Gastrocnemius medialis (tissue), 4 donors: ENCODE results near the gene RSF1. TPM values are rescaled to one million over a fixed set of nuclear protein-coding genes. Genes with fewer than 3 reads are reported as not detected.
A peak's percentile ranks its signal among the peaks of the same experiment; 100 is the strongest.
"Not testable (repeated sequence)": the region's sequence is repeated elsewhere in the genome, so short reads cannot be mapped to it uniquely, and the experiment has no call there.

ENCODE experiments used
- ATAC-seq, 2 donors: fragments of 150-250 bp; one replicate each; pipeline ENCODE4 v1.9.1; 2016
- DNase-seq, 2 donors: peaks; one replicate each; pipeline ENCODE4 v3.0.0-alpha.2; 2019
- H3K27ac ChIP-seq, 4 donors: fragments of 200-600 bp; sonication (generic); 1 replicate in 1 of 4; 2 replicates in 3 of 4; pipeline ENCODE4 v1.5.1; 2016 to 2018; ENCODE audit warnings: mild to moderate bottlenecking in 2 of 4, moderate library complexity in 1 of 4
- H3K27me3 ChIP-seq, 3 donors: fragments of 200-600 bp; sonication (generic) in 2 of 3; 1 replicate in 1 of 3; 2 replicates in 2 of 3; pipeline versions ENCODE4 v1.5.1 to v1.6.0; 2016 to 2019; ENCODE audit warnings: mild to moderate bottlenecking in 1 of 3, moderate library complexity in 1 of 3
- H3K36me3 ChIP-seq, 2 donors: fragments of 200-600 bp; sonication (generic) in 1 of 2; one replicate each; pipeline ENCODE4 v1.5.1; 2017 to 2018
- H3K4me1 ChIP-seq, 2 donors: fragments of 200-600 bp; sonication (generic) in 1 of 2; one replicate each; pipeline ENCODE4 v1.5.1; 2016 to 2017; ENCODE audit warnings: mild to moderate bottlenecking in 2 of 2
- H3K4me3 ChIP-seq, 4 donors: fragments of 200-600 bp; sonication (generic) in 3 of 4; 1 replicate in 1 of 4; 2 replicates in 3 of 4; pipeline ENCODE4 v1.5.1; 2016 to 2019; ENCODE audit warnings: mild to moderate bottlenecking in 2 of 4
- H3K9me3 ChIP-seq, 3 donors: fragments of 200-600 bp; sonication (generic) in 2 of 3; 1 replicate in 1 of 3; 2 replicates in 2 of 3; pipeline ENCODE4 v1.5.1; 2016 to 2019
- CTCF ChIP-seq, 5 experiments: fragments of 450-650 bp in 3 of 5; fragments of 200-600 bp in 2 of 5; sonication (generic) in 2 of 5; IDR thresholded peaks in 4 of 5; conservative IDR thresholded peaks in 1 of 5; 1 replicate in 4 of 5; 2 replicates in 1 of 5; pipeline ENCODE4 v1.5.1; 2016 to 2019; ENCODE audit warnings: antibody characterized with exemption in 5 of 5, mild to moderate bottlenecking in 3 of 5, moderate library complexity in 3 of 5
- POLR2A ChIP-seq, 2 donors: fragments of 450-650 bp; IDR thresholded peaks; one replicate each; pipeline ENCODE4 v1.6.1; 2017; ENCODE audit warnings: antibody characterized with exemption in 2 of 2, mild to moderate bottlenecking in 2 of 2, moderate library complexity in 2 of 2
- in situ Hi-C, 4 donors: fragments of 200-750 bp; cut with MboI; loops; one replicate each; pipeline versions ENCODE4 v1.15.0 to v1.8.0; 2017; ENCODE audit warnings: low sequenced_read_pairs in 4 of 4
- intact Hi-C: fragments of 100-400 bp; cut with DNase I; formaldehyde crosslinking; loops from one replicate; pipeline ENCODE4 v1.15.1; 2023; ENCODE audit warnings: low total_unique reads
- total RNA-seq, 4 donors: library from RNA; depleted of rRNA; stranded (reverse); fragments of >200 nt; gene quantifications; one replicate each; pipeline versions ENCODE4 v1.1.0 to v1.2.3, GENCODE V29; 2016

The RSF1 gene
- total RNA-seq, 4 donors from 2014 or later = 17.9 to 48.4 (median 45.7) TPM

DNA sequence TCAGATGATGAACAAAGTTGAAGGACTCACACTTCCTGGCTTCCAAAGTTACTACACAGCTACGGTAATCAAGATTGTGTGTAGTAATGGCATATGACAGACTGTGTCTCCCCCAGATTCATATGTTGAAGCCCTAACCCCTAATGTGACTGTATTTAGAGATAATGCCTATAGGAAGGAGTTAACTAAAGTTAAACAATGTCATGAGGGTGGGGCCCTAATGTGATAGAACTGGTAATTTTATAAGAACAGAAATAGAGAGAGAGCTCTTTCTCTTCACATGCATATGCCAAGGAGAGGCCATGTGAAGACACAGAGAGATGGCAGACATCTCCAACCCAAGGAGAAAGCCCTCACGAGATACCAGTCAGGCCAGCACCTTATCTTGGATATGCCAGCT lies 8.4 kb upstream of the RSF1 start:
- no peak for DNase-seq
- in situ Hi-C loops (no loop called here), intact Hi-C loops (no loop called here)
- Histone ChIP-seq H3K4me3 (no peak overlapping the region), H3K36me3 (no peaks in the 10 kb centered on the region), H3K27ac (no peak overlapping the region), H3K27me3 (no peaks in the 10 kb centered on the region), H3K4me1 (peaks cover 4 to 10% of the 10 kb centered on the region in 2 donors), H3K9me3 (no peaks in the 10 kb centered on the region)
- TF ChIP-seq POLR2A (IDR thresholded peaks at IDR 0.05) = no peak
- no peak for ATAC-seq

- DNase-seq (no peak), ATAC-seq (no peak)
- TF ChIP-seq POLR2A (IDR thresholded peaks at IDR 0.05) (no peak), CTCF (IDR thresholded peaks at IDR 0.05 in 4 of 5, conservative IDR thresholded peaks at IDR 0.05 in 1 of 5) (no peak)
- intact Hi-C loops = no loop called here
- Histone ChIP-seq H3K27me3 (no peaks in the 10 kb centered on the region), H3K9me3 (no peaks in the 10 kb centered on the region), H3K27ac (peak overlapping the region; percentile 47 to 99 (median 99)), H3K4me1 (peaks cover 26 to 35% of the 10 kb centered on the region in 2 donors), H3K36me3 (no peaks in the 10 kb centered on the region), H3K4me3 (peak overlapping the region in 1 of 4 donors; percentile 4)
- in situ Hi-C loops = loop anchor here in 1 of 4 donors (25.0 kb wide), 1 partner anchor 164 kb away; the partner anchor contains the start of gene INTS4
Observed at GRCh38 chr11:77823775-77824174, 3.3 kb upstream of the RSF1 start.

DNA sequence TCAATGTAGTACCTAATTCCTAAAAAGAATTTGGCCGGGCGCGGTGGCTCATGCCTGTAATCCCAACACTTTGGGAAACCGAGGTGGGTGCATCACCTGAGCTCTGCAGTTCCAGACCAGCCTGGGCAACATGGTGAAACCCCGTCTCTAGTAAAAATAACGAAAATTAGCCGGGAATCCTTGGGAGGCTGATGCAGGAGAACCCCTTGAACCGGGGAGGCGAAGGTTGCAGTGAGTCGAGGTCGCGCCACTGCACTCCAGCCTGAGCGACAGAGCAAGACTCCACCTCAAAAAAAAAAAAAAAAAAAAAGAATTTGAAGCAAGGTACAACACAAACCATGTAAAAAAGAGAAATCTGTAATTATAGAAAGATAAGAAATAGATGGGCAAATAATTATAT lies 1.6 kb upstream of the RSF1 start:
- H3K4me1 ChIP-seq = peaks cover 42 to 47% of the 10 kb centered on the region in 2 donors
- in situ Hi-C loops = loop anchor here in 1 of 4 donors (25.0 kb wide), 1 partner anchor 165 kb away; the partner anchor contains the start of gene INTS4

GRCh38 chr11:77821349-77821851 lies 878 bp upstream of the RSF1 start:
- peak; percentile 23 to 25 for ATAC-seq
- H3K4me1 ChIP-seq = peaks cover 47 to 48% of the 10 kb centered on the region in 2 donors

More for the DNA sequence above, 1.6 kb upstream of the RSF1 start:
- intact Hi-C loops, H3K36me3 ChIP-seq, ATAC-seq, H3K9me3 ChIP-seq, DNase-seq, H3K27me3 ChIP-seq: not testable (repeated sequence)
- Histone ChIP-seq H3K4me3 (peak overlapping the region; percentile 92 to 97 (median 96)), H3K27ac (peak overlapping the region; percentile 98 to 99 (median 99))

GRCh38 chr11:77819921-77820564 lies 479 bp downstream of the RSF1 start:
- Histone ChIP-seq H3K4me1 (peaks cover 53% of the 10 kb centered on the region in 2 donors), H3K36me3 (no peaks in the 10 kb centered on the region), H3K27me3 (no peaks in the 10 kb centered on the region), H3K27ac (peak overlapping the region; percentile 98 to 99 (median 99)), H3K4me3 (peak overlapping the region; percentile 92 to 97 (median 96)), H3K9me3 (no peaks in the 10 kb centered on the region)
- peak; percentile 34 to 52 for ATAC-seq
- in situ Hi-C loops (loop anchor here in 2 of 4 donors (10.0 to 25.0 kb wide), 2 partner anchors 167 to 175 kb away; partner anchors contain the start of gene INTS4 (in 2 of the 2)), intact Hi-C loops (loop anchor here (2.0 kb wide), 2 partner anchors 183 to 597 kb away; partner anchors contain the start of genes CLNS1A and GAB2)
- TF ChIP-seq POLR2A (IDR thresholded peaks at IDR 0.05) (no peak), CTCF (IDR thresholded peaks at IDR 0.05 in 4 of 5, conservative IDR thresholded peaks at IDR 0.05 in 1 of 5) (no peak)
- DNase-seq = peak; percentile 34 to 52

More at GRCh38 chr11:77821349-77821851, 878 bp upstream of the RSF1 start:
- TF ChIP-seq POLR2A (IDR thresholded peaks at IDR 0.05) (no peak), CTCF (IDR thresholded peaks at IDR 0.05 in 4 of 5, conservative IDR thresholded peaks at IDR 0.05 in 1 of 5) (no peak)
- Histone ChIP-seq H3K27ac (peak overlapping the region; percentile 98 to 99 (median 99)), H3K36me3 (no peaks in the 10 kb centered on the region), H3K27me3 (no peaks in the 10 kb centered on the region), H3K4me3 (peak overlapping the region; percentile 92 to 97 (median 96)), H3K9me3 (no peaks in the 10 kb centered on the region)
- peak in 1 of 2 donors; percentile 26 for DNase-seq
- in situ Hi-C loops = loop anchor here in 1 of 4 donors (25.0 kb wide), 1 partner anchor 166 kb away; the partner anchor contains the start of gene INTS4
- intact Hi-C loops = loop anchor here (1.0 to 2.0 kb wide), 4 partner anchors 173 to 595 kb away; partner anchors contain the start of genes ALG8, CLNS1A, GAB2 and INTS4
